ENCODE results near the gene PFKFB2.

DNA sequence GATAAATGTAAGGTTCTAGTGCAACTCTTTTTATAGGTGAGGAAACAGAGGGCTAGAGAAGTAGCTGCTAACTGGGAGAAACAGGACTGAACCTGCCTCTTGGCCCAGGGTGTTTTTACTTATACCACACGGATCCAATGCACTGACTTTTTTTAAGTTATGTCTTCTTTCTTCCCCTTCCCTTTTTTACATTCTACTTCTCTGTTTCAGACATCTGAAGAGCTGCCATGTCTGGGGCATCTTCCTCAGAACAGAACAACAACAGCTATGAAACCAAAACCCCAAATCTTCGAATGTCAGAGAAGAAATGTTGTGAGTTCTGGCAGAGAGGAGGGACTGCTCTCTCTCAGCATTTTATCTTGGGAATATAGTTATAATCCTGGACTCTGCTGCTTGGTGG is 1.4 kb downstream of the PFKFB2 start:
- no peak for TF ChIP-seq EP300 (IDR thresholded peaks at IDR 0.05)
- TF ChIP-seq HOXB5 (CRISPR knock-in tag; IDR thresholded peaks at IDR 0.05): no peak
- TF ChIP-seq MAFK (IDR thresholded peaks at IDR 0.05; ENCODE audit: partially characterized antibody): no peak
- TF ChIP-seq, protein P1, sequence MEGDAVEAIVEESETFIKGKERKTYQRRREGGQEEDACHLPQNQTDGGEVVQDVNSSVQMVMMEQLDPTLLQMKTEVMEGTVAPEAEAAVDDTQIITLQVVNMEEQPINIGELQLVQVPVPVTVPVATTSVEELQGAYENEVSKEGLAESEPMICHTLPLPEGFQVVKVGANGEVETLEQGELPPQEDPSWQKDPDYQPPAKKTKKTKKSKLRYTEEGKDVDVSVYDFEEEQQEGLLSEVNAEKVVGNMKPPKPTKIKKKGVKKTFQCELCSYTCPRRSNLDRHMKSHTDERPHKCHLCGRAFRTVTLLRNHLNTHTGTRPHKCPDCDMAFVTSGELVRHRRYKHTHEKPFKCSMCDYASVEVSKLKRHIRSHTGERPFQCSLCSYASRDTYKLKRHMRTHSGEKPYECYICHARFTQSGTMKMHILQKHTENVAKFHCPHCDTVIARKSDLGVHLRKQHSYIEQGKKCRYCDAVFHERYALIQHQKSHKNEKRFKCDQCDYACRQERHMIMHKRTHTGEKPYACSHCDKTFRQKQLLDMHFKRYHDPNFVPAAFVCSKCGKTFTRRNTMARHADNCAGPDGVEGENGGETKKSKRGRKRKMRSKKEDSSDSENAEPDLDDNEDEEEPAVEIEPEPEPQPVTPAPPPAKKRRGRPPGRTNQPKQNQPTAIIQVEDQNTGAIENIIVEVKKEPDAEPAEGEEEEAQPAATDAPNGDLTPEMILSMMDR (IDR thresholded peaks at IDR 0.05): no peak
- no peak for TF ChIP-seq SREBF2 (IDR thresholded peaks at IDR 0.05)
- TF ChIP-seq POLR2A (IDR thresholded peaks at IDR 0.05; ENCODE audit: low read length): no peak
- TF ChIP-seq, protein P2, sequence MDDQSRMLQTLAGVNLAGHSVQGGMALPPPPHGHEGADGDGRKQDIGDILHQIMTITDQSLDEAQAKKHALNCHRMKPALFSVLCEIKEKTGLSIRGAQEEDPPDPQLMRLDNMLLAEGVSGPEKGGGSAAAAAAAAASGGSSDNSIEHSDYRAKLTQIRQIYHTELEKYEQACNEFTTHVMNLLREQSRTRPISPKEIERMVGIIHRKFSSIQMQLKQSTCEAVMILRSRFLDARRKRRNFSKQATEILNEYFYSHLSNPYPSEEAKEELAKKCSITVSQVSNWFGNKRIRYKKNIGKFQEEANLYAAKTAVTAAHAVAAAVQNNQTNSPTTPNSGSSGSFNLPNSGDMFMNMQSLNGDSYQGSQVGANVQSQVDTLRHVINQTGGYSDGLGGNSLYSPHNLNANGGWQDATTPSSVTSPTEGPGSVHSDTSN (IDR thresholded peaks at IDR 0.05): no peak
- no peak for TF ChIP-seq MAX (IDR thresholded peaks at IDR 0.05)
- no peak for TF ChIP-seq MYC (IDR thresholded peaks at IDR 0.05; ENCODE audit: borderline replicate concordance, low read length)

Measured in A549 (cell line).